Measurements from ENCODE around the gene ERP27. TPM values are rescaled to one million over a fixed set of nuclear protein-coding genes. Genes with fewer than 3 reads are reported as not detected.

Gene ERP27
- total RNA-seq, 1 donor, result not detected

- no peaks in the 10 kb centered on the region for H3K9me3 ChIP-seq (ENCODE audit: low read depth, low read length)
- TF ChIP-seq CTCF (IDR thresholded peaks at IDR 0.05; ENCODE audit: extremely low read depth, low read depth, low read length), result no peak
- H2AFZ ChIP-seq (ENCODE audit: low read length), result no peak overlapping the region
These were observed 18.9 kb downstream of the ERP27 start for GRCh38 chr12:14919455-14919854.

GRCh38 chr12:14915736-14916135 is 22.6 kb downstream of the ERP27 start:
- H3K27ac ChIP-seq (ENCODE audit: low read depth, low read length), result no peak overlapping the region
- no peaks in the 10 kb centered on the region for H3K9me3 ChIP-seq (ENCODE audit: low read depth, low read length)
- no peak overlapping the region for H2AFZ ChIP-seq (ENCODE audit: low read length)
- no peaks in the 10 kb centered on the region for H3K36me3 ChIP-seq (ENCODE audit: insufficient read depth, low read length)
- H3K4me1 ChIP-seq (ENCODE audit: insufficient read depth, low read length), result no peaks in the 10 kb centered on the region
- DNase-seq (ENCODE audit: insufficient read length, low spot score, missing footprints), result no peak
- no peak overlapping the region for H3K4me3 ChIP-seq (ENCODE audit: insufficient read depth, low read length)
- H3K4me2 ChIP-seq (ENCODE audit: insufficient read depth, low read length), result no peak overlapping the region
- H3K27me3 ChIP-seq (ENCODE audit: insufficient read depth, low read length), result no peaks in the 10 kb centered on the region
- TF ChIP-seq CTCF (IDR thresholded peaks at IDR 0.05; ENCODE audit: extremely low read depth, low read depth, low read length), result no peak
- no peaks in the 10 kb centered on the region for H4K20me1 ChIP-seq (ENCODE audit: insufficient read depth, low read length)
- H3K79me2 ChIP-seq (ENCODE audit: insufficient read depth, low read length), result no peaks in the 10 kb centered on the region

More at GRCh38 chr12:14919455-14919854, 18.9 kb downstream of the ERP27 start:
- no peak for DNase-seq (ENCODE audit: insufficient read length, low spot score, missing footprints)
- H3K4me2 ChIP-seq (ENCODE audit: insufficient read depth, low read length), result no peak overlapping the region
- no peak overlapping the region for H3K27ac ChIP-seq (ENCODE audit: low read depth, low read length)
- H3K79me2 ChIP-seq (ENCODE audit: insufficient read depth, low read length), result no peaks in the 10 kb centered on the region
- no peaks in the 10 kb centered on the region for H3K4me1 ChIP-seq (ENCODE audit: insufficient read depth, low read length)
- H3K36me3 ChIP-seq (ENCODE audit: insufficient read depth, low read length), result no peaks in the 10 kb centered on the region
- no peak overlapping the region for H3K4me3 ChIP-seq (ENCODE audit: insufficient read depth, low read length)
- H3K27me3 ChIP-seq (ENCODE audit: insufficient read depth, low read length), result no peaks in the 10 kb centered on the region
- H4K20me1 ChIP-seq (ENCODE audit: insufficient read depth, low read length), result no peaks in the 10 kb centered on the region

GRCh38 chr12:14913381-14913781 is 25.0 kb downstream of the ERP27 start:
- Histone ChIP-seq H3K79me2 (ENCODE audit: insufficient read depth, low read length) (no peaks in the 10 kb centered on the region), H3K27ac (ENCODE audit: low read depth, low read length) (no peak overlapping the region), H2AFZ (ENCODE audit: low read length) (no peak overlapping the region), H3K4me1 (ENCODE audit: insufficient read depth, low read length) (peaks cover 2% of the 10 kb centered on the region), H3K4me2 (ENCODE audit: insufficient read depth, low read length) (no peak overlapping the region), H4K20me1 (ENCODE audit: insufficient read depth, low read length) (no peaks in the 10 kb centered on the region), H3K4me3 (ENCODE audit: insufficient read depth, low read length) (no peak overlapping the region), H3K27me3 (ENCODE audit: insufficient read depth, low read length) (no peaks in the 10 kb centered on the region), H3K9me3 (ENCODE audit: low read depth, low read length) (no peaks in the 10 kb centered on the region), H3K36me3 (ENCODE audit: insufficient read depth, low read length) (no peaks in the 10 kb centered on the region)
- DNase-seq (ENCODE audit: insufficient read length, low spot score, missing footprints), result no peak
- TF ChIP-seq CTCF (IDR thresholded peaks at IDR 0.05; ENCODE audit: extremely low read depth, low read depth, low read length), result no peak

- H3K4me2 ChIP-seq (ENCODE audit: insufficient read depth, low read length), result no peak overlapping the region
- peaks cover 2% of the 10 kb centered on the region for H3K4me1 ChIP-seq (ENCODE audit: insufficient read depth, low read length)
- H3K9me3 ChIP-seq (ENCODE audit: low read depth, low read length), result no peaks in the 10 kb centered on the region
- H3K4me3 ChIP-seq (ENCODE audit: insufficient read depth, low read length), result no peak overlapping the region
- TF ChIP-seq CTCF (IDR thresholded peaks at IDR 0.05; ENCODE audit: extremely low read depth, low read depth, low read length), result no peak
- H3K27me3 ChIP-seq (ENCODE audit: insufficient read depth, low read length), result no peaks in the 10 kb centered on the region
- no peaks in the 10 kb centered on the region for H3K36me3 ChIP-seq (ENCODE audit: insufficient read depth, low read length)
- H3K27ac ChIP-seq (ENCODE audit: low read depth, low read length), result no peak overlapping the region
- H3K79me2 ChIP-seq (ENCODE audit: insufficient read depth, low read length), result no peaks in the 10 kb centered on the region
- no peak for DNase-seq (ENCODE audit: insufficient read length, low spot score, missing footprints)
- H2AFZ ChIP-seq (ENCODE audit: low read length), result no peak overlapping the region
- H4K20me1 ChIP-seq (ENCODE audit: insufficient read depth, low read length), result no peaks in the 10 kb centered on the region
These were observed 27.2 kb downstream of the ERP27 start for GRCh38 chr12:14911131-14911530.
